Neural cell (in vitro differentiated cells): ENCODE results near the gene C6orf132.

ENCODE experiments used
- EP300 ChIP-seq: fragments of 450-650 bp; conservative IDR thresholded peaks from 2 replicates; pipeline ENCODE4 v1.6.1; 2014; ENCODE audit warnings: antibody characterized with exemption, mild to moderate bottlenecking, moderate library complexity; ENCODE audit not compliant: poor library complexity, severe bottlenecking
- EZH2 ChIP-seq: fragments of 200-600, 300-800 bp; shearing (Covaris generic), sonication (generic); IDR thresholded peaks from 2 replicates; pipeline ENCODE4 v1.6.1; 2014; ENCODE audit warnings: antibody characterized with exemption, low read length, borderline replicate concordance, mild to moderate bottlenecking; ENCODE audit not compliant: insufficient read depth, poor library complexity, severe bottlenecking
- POLR2AphosphoS5 ChIP-seq: IDR thresholded peaks from 2 replicates; pipeline ENCODE4 v1.6.1; 2012
- SMC3 ChIP-seq: fragments of 450-650 bp; conservative IDR thresholded peaks from 2 replicates; pipeline ENCODE4 v1.6.1; 2014; ENCODE audit warnings: antibody characterized with exemption, mild to moderate bottlenecking, moderate library complexity; ENCODE audit not compliant: poor library complexity
- TF ChIP-seq, protein P1 (sequence below): fragments of 450-650 bp; IDR thresholded peaks from 2 replicates; pipeline ENCODE4 v1.5.1; 2014; ENCODE audit warnings: antibody characterized with exemption, mild to moderate bottlenecking, moderate library complexity; ENCODE audit not compliant: poor library complexity, severe bottlenecking

DNA sequence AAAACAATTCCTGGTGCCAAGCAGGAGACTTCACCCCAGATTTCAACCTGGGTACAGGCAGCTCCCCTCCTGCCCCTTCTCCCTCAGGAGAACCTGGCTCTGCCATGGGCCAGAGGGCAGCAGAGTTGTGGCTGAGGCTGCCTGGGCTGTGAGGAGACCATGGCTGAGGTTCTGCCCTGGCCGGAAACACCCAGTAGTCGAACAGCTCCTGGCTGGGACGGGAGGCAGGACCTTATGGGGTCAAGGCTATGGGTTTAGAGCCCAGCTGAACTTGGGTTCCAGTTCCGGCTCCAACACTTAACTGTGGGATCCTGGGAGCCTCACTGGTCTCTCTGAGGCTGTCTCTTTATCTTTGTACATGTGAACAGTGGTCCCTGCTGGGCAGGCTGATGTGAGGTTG lies 8.5 kb downstream of the C6orf132 start:
- no peak for TF ChIP-seq EP300
- TF ChIP-seq, protein P1, sequence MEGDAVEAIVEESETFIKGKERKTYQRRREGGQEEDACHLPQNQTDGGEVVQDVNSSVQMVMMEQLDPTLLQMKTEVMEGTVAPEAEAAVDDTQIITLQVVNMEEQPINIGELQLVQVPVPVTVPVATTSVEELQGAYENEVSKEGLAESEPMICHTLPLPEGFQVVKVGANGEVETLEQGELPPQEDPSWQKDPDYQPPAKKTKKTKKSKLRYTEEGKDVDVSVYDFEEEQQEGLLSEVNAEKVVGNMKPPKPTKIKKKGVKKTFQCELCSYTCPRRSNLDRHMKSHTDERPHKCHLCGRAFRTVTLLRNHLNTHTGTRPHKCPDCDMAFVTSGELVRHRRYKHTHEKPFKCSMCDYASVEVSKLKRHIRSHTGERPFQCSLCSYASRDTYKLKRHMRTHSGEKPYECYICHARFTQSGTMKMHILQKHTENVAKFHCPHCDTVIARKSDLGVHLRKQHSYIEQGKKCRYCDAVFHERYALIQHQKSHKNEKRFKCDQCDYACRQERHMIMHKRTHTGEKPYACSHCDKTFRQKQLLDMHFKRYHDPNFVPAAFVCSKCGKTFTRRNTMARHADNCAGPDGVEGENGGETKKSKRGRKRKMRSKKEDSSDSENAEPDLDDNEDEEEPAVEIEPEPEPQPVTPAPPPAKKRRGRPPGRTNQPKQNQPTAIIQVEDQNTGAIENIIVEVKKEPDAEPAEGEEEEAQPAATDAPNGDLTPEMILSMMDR = no peak
- TF ChIP-seq POLR2AphosphoS5 = no peak
- no peak for TF ChIP-seq EZH2
- no peak for TF ChIP-seq SMC3
